Small intestine (tissue), 7 donors: Measurements from ENCODE around the gene PCSK5. TPM values are rescaled to one million over a fixed set of nuclear protein-coding genes. Genes with fewer than 3 reads are reported as not detected.

Experiments
- DNase-seq, 2 donors: peaks; one replicate each; pipeline versions ENCODE4 v3.0.0 to v3.0.0-alpha.2; 2013
- FAIRE-seq: peaks from 2 replicates; lab custom pipeline; 2012; peaks lifted over from hg19 to GRCh38; lab: Jason Lieb, UNC
- H3K27ac ChIP-seq, 3 donors: one replicate each; pipeline ENCODE4 v1.5.1; 2013; ENCODE audit warnings: low read length in 2 of 3, mild to moderate bottlenecking in 2 of 3, control low read depth in 1 of 3, inconsistent platforms in 1 of 3, low read depth in 1 of 3, moderate library complexity in 1 of 3
- H3K27me3 ChIP-seq, 3 donors: one replicate each; pipeline ENCODE4 v1.6.1; 2013; ENCODE audit warnings: low read length in 3 of 3, inconsistent platforms in 1 of 3; ENCODE audit not compliant: control insufficient read depth in 3 of 3, insufficient read depth in 3 of 3
- H3K36me3 ChIP-seq, 3 donors: one replicate each; pipeline ENCODE4 v1.6.1; 2013; ENCODE audit warnings: low read length in 3 of 3, inconsistent platforms in 1 of 3, low read depth in 1 of 3, mild to moderate bottlenecking in 1 of 3, moderate library complexity in 1 of 3; ENCODE audit not compliant: control insufficient read depth in 3 of 3, insufficient read depth in 2 of 3
- H3K4me1 ChIP-seq, 3 donors: one replicate each; pipeline ENCODE4 v1.6.1; 2013; ENCODE audit warnings: low read length in 2 of 3, inconsistent platforms in 1 of 3, low read depth in 1 of 3, mild to moderate bottlenecking in 1 of 3, moderate library complexity in 1 of 3; ENCODE audit not compliant: control insufficient read depth in 3 of 3, insufficient read depth in 2 of 3
- H3K4me3 ChIP-seq, 3 donors: one replicate each; pipeline ENCODE4 v1.5.1; 2013; ENCODE audit warnings: low read length in 3 of 3, control low read depth in 1 of 3, inconsistent platforms in 1 of 3, low read depth in 1 of 3, mild to moderate bottlenecking in 1 of 3, moderate library complexity in 1 of 3
- H3K9me3 ChIP-seq, 2 donors: one replicate each; pipeline ENCODE4 v1.6.1; 2013; ENCODE audit warnings: low read depth in 1 of 2, low read length in 1 of 2; ENCODE audit not compliant: control insufficient read depth in 2 of 2, insufficient read depth in 1 of 2
- WGBS, 3 donors: extraction: QIAGEN DNeasy Blood & Tissue Kit; methylation state at CpG; one replicate each; pipeline ENCODE4 v1.1.7; 2013; 5-methylcytosine and 5-hydroxymethylcytosine counted together
- polyA plus RNA-seq, 4 donors: library from polyadenylated mRNA; stranded (reverse) in 3 of 4; unstranded in 1 of 4; fragments of 200-250 nt in 3 of 4; fragments of 120-200 nt in 1 of 4; gene quantifications; one replicate each; pipeline versions ENCODE4 v1.2.1 to v1.2.3, GENCODE V29; 2013
- donor health status: healthy with polysubstance abuse.
- donor health status: control.
- donor health status: control.
- donor health status: Bipolar disorder and iron deficiency.
- donor health status: healthy.

PCSK5 gene
- polyA plus RNA-seq, 4 donors = 10.3 to 92.3 (median 16.6) TPM

DNA sequence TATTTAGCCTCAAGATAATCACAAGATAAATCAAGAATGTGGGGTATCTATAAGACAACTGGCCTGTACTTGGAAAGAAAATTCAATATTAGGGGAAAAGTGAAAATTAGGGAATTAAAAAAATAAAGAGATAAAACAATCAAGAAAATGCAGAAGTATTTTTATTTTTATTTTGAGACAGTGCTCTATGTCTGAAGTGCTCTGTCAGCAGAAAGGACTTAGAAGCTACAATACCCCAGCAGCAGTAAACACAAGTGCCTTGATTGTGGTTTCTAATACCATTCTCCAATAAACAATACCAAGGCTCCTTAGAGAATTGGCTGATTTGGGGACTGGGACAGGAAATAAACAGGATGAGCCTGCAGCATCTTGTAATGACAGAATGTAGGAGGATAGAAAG, 358.8 kb downstream of the PCSK5 start:
- peaks cover 0 to 23% (median 9%) of the 10 kb centered on the region in 3 donors for H3K36me3 ChIP-seq
- no peaks in the 10 kb centered on the region for H3K9me3 ChIP-seq
- no peak for FAIRE-seq
- H3K4me1 ChIP-seq = no peaks in the 10 kb centered on the region
- no peaks in the 10 kb centered on the region for H3K27me3 ChIP-seq
- H3K27ac ChIP-seq = no peak overlapping the region
- no peak for DNase-seq
- H3K4me3 ChIP-seq = no peak overlapping the region

DNA sequence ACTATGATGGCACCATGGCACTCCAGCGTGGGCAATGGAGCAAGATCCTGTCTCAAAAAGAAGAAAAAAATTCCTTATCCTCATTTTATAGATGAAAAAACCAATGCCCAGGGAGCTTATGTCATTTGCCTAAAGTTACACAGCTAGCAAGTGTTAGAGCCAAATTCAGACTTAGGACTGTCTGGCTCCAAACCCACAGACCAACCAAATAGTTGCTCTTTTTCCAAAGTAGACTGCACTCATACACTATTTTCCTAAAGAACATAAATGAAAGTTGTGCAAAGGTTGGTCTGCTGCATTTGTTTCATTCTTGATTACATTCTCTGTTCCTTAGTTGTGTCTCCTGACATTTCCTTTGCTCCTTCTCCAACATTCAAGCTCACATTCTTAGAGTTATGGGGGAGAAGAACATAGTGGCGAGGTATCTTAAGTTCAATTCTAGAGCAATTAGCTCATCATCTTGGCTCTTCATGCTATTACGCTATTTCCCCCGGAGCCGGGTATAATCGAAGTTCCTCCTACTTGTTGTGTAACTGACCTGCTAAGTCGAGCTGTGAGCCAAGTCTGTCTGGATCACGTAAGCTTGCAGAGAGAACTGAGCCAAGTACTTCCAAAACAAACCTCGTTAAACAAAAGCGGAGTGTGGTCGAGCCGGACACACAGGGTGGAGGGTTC, 365.4 kb downstream of the PCSK5 start:
- Histone ChIP-seq H3K9me3 (no peaks in the 10 kb centered on the region), H3K4me1 (no peaks in the 10 kb centered on the region), H3K36me3 (peaks cover 0 to 19% (median 8%) of the 10 kb centered on the region in 3 donors), H3K27ac (peak overlapping the region in 1 of 3 donors; percentile 5), H3K27me3 (no peaks in the 10 kb centered on the region), H3K4me3 (no peak overlapping the region)
- WGBS, 3 donors = 70 to 87% (median 77%) methylated on average over 12 of the region's 12 CpGs
- DNase-seq (peak; percentile 6 to 12), FAIRE-seq (no peak)

DNA sequence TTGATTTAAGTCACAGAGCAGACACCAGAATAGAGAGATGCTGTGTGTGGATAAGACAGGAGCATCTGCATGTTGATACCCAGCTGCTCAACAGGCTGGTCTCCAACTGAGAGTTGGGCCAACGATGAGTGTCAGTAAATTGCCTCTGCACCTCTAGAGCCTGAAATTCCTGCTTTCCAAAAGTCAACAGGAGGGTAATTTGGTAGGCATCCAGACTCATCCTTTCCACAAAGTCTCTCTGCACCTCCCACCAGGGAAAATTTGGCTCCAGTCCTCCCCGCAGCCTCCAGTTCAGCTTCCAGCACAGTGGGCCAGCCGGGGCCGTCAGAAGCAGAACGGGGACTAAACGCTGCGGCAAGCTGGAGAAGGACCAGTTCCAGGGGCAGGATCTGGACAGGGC, 366.8 kb downstream of the PCSK5 start:
- Histone ChIP-seq H3K9me3 (no peaks in the 10 kb centered on the region), H3K27ac (no peak overlapping the region), H3K4me1 (no peaks in the 10 kb centered on the region), H3K27me3 (no peaks in the 10 kb centered on the region), H3K4me3 (no peak overlapping the region), H3K36me3 (peaks cover 0 to 17% (median 7%) of the 10 kb centered on the region in 3 donors)
- FAIRE-seq (no peak), DNase-seq (no peak)
- WGBS, 3 donors = 73 to 87% (median 84%) methylated on average over 7 of the region's 7 CpGs

DNA sequence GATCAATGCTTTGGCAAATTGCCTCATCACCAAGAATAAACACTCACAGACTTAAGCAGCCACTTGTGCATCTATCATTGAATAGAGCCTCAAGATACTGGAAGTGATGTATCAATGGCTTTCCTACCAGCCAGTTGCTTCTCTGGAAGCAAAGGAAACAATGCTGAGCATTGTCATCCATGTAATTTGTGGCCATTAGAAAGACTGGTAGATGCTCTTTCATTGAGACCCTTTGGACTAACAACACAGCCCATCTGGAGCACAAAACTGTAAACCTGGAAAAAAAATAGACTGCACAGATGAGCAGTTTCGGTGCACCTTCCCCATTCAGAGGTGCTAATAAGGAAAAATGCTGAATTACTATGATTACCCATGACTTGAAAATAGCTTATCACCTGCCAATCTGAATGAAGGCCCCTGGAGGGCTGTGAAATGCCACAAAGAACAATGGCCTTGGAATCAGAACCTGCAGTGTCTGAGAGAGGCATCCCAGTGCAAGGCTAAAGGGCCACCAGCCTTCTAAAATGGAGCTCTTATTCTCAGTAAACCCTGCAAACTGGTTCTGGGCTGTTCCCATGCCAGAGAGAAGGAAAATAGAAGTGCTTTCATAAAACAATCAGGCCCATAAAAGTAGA, 376.3 kb downstream of the PCSK5 start:
- WGBS, 3 donors = 70 to 79% (median 73%) methylated on average over 1 of the region's 1 CpG
- Histone ChIP-seq H3K4me3 (no peak overlapping the region), H3K36me3 (peaks cover 0 to 5% (median 2%) of the 10 kb centered on the region in 3 donors), H3K9me3 (no peaks in the 10 kb centered on the region), H3K27me3 (no peaks in the 10 kb centered on the region), H3K4me1 (peaks cover 0 to 5% (median 0%) of the 10 kb centered on the region in 3 donors), H3K27ac (no peak overlapping the region)
- DNase-seq (no peak), FAIRE-seq (no peak)

DNA sequence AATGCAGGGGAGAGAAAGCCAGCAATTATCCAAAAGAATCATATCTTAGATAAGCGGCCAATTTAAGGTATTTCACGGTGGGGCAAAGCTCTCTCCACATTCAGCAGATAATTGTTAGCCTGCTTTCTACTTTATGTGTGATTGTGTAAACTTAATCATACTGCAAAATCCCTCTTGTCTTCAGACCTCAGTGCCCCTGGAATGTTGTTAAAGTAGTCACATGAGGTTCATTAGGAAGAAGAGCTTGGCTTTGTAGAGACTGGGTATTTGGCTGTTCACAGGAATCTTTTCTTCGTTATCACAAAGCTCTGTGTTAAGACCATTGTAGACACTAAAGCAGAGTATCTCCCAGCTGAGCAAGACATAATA, 376.8 kb downstream of the PCSK5 start:
- Histone ChIP-seq H3K4me1 (peaks cover 0 to 5% (median 0%) of the 10 kb centered on the region in 3 donors), H3K36me3 (peaks cover 0 to 5% (median 2%) of the 10 kb centered on the region in 3 donors), H3K4me3 (no peak overlapping the region), H3K27me3 (no peaks in the 10 kb centered on the region), H3K9me3 (no peaks in the 10 kb centered on the region), H3K27ac (no peak overlapping the region)
- DNase-seq (peak in 1 of 2 donors; percentile 54), FAIRE-seq (no peak)
- WGBS, 3 donors = 33 to 60% (median 48%) methylated on average over 3 of the region's 3 CpGs

DNA sequence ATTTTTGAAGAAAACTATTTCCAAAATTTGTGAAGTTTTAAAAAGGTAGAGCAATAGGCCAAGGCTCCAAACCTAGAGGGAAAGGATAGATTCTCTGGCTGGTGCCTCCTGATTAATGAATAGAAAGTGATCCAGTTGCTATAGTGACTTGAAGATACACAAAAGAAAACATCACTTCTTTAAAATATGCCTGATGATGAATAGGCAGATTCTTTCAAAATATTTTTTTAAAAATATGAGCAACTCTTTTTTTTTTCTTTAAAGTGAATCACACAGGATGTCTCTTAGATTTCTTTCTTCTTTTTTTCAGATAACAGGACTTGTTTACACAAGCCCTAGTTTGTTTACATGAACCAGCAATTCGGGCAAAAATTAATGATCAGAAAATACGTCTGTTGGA, 379.3 kb downstream of the PCSK5 start:
- FAIRE-seq = no peak
- Histone ChIP-seq H3K27me3 (no peaks in the 10 kb centered on the region), H3K27ac (no peak overlapping the region), H3K4me1 (peaks cover 0 to 5% (median 0%) of the 10 kb centered on the region in 3 donors), H3K36me3 (peaks cover 0 to 11% (median 2%) of the 10 kb centered on the region in 3 donors), H3K9me3 (no peaks in the 10 kb centered on the region), H3K4me3 (no peak overlapping the region)
- WGBS, 3 donors = 39 to 51% (median 47%) methylated on average over 2 of the region's 2 CpGs
- DNase-seq = no peak

DNA sequence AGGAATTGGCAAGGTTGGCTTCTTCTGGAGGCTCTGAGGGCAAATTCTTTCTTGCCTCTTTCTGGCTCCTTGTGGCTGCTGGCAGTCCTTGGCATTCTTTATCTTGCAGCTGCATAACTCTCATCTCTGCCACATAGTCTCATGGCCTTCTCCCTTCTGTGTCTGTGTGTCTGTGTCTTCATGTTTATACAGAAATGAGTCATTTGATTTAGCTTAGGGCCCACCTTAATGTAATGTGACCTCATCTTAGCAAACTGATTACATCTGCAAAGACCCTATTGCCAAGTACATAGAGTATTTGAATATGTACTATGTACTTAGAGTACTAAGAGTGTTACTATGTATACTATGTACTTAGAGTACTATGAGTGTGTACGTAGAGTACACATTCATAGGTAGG, 381.3 kb downstream of the PCSK5 start:
- no peak for FAIRE-seq
- Histone ChIP-seq H3K9me3 (no peaks in the 10 kb centered on the region), H3K4me1 (peaks cover 0 to 2% (median 0%) of the 10 kb centered on the region in 3 donors), H3K27ac (no peak overlapping the region), H3K4me3 (no peak overlapping the region), H3K36me3 (peaks cover 0 to 20% (median 10%) of the 10 kb centered on the region in 3 donors), H3K27me3 (no peaks in the 10 kb centered on the region)
- DNase-seq = no peak
- WGBS, 3 donors = 95 to 100% (median 95%) methylated on average over 1 of the region's 1 CpG

DNA sequence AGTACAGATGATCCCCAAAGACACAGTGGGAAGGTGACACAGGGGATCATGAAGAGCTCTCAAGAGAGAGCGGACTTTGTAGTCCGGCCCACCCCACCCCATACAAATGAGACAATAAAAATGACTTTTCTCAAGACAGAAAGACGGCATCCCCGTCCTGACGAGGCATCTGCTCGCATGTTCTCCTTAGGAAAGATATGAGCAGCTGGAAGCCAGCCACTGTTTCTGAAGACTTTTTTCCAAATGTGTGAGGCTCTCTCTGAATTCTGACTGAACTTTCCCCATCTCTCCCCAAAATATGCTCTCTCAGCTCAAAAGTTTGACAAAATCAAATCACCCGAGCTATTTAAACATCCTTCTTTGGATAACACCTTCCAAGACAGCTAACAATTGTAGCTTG, 398.6 kb downstream of the PCSK5 start:
- FAIRE-seq (no peak), DNase-seq (no peak)
- Histone ChIP-seq H3K36me3 (peaks cover 3 to 29% (median 10%) of the 10 kb centered on the region in 3 donors), H3K27ac (no peak overlapping the region), H3K4me3 (no peak overlapping the region), H3K4me1 (peaks cover 0 to 8% (median 0%) of the 10 kb centered on the region in 3 donors), H3K27me3 (no peaks in the 10 kb centered on the region), H3K9me3 (no peaks in the 10 kb centered on the region)
- 86 to 97% (median 95%) methylated on average over 7 of the region's 7 CpGs for WGBS, 3 donors
